ENCODE results near the gene HSD11B2. TPM values are rescaled to one million over a fixed set of nuclear protein-coding genes. Genes with fewer than 3 reads are reported as not detected.

Gene HSD11B2
- total RNA-seq, 1 experiment from 2014 or later, result 33.5 TPM

GRCh38 chr16:67441907-67442306, 11.0 kb downstream of the HSD11B2 start:
- H3K9ac ChIP-seq (ENCODE audit: extremely low read depth, insufficient read length, low read length), result no peak overlapping the region
- no peak overlapping the region for H4K8ac ChIP-seq (replicated peaks; ENCODE audit: insufficient read length, low read depth, low read length)
- Mint-ChIP-seq H3K4me3 (no peak overlapping the region), H3K36me3 (ENCODE audit: insufficient read depth in 1 of 3, low read depth in 3 of 3) (peaks cover 13 to 25% (median 17%) of the 10 kb centered on the region in 3 experiments), H3K27ac (peak overlapping the region; percentile 32 to 66 (median 33); a peak in 4 of 7 replicates), H3K9me3 (no peaks in the 10 kb centered on the region), H3K27me3 (ENCODE audit: low read depth) (no peaks in the 10 kb centered on the region), H3K4me1 (peaks cover 16 to 17% of the 10 kb centered on the region in 2 experiments)
- H3K56ac ChIP-seq (ENCODE audit: insufficient read length, low read depth, low read length), result no peak overlapping the region
- no peaks in the 10 kb centered on the region for H3K79me1 ChIP-seq (ENCODE audit: insufficient read depth, low read depth, low read length, poor library complexity, severe bottlenecking)
- H2BK15ac ChIP-seq (ENCODE audit: low read depth, low read length), result no peak overlapping the region
- DNase-seq, result no peak
- no peak overlapping the region for H3K4ac ChIP-seq (ENCODE audit: low read depth, low read length)
- no peak overlapping the region for H3K27ac ChIP-seq (ENCODE audit: insufficient read length, low read depth, low read length)
- H2BK12ac ChIP-seq (ENCODE audit: insufficient read length, low read depth, low read length), result no peak overlapping the region
- no peak overlapping the region for H4K91ac ChIP-seq (ENCODE audit: insufficient read length, low read depth, low read length)
- no peak overlapping the region for H3K18ac ChIP-seq (ENCODE audit: insufficient read length, low read depth, low read length)
- no peak for TF ChIP-seq CTCF (conservative IDR thresholded peaks at IDR 0.05)
- no peaks in the 10 kb centered on the region for H3K27me3 ChIP-seq (ENCODE audit: insufficient read depth, low read length)
- no peak overlapping the region for H3K23ac ChIP-seq (ENCODE audit: insufficient read length, low read depth, low read length)
- no peaks in the 10 kb centered on the region for H3K79me2 ChIP-seq (ENCODE audit: insufficient read depth, low read length)
- H2AK5ac ChIP-seq (ENCODE audit: insufficient read length, low read length), result no peak overlapping the region
- H2BK120ac ChIP-seq (ENCODE audit: low read depth, low read length, poor library complexity, severe bottlenecking), result no peak overlapping the region
- no peak overlapping the region for H2BK5ac ChIP-seq (ENCODE audit: insufficient read length, low read length)
- no peaks in the 10 kb centered on the region for H4K20me1 ChIP-seq (ENCODE audit: control insufficient read depth, insufficient read depth, insufficient read length)
- H3K4me1 ChIP-seq (ENCODE audit: insufficient read depth, low read length), result no peaks in the 10 kb centered on the region
- no peak overlapping the region for H4K5ac ChIP-seq (ENCODE audit: insufficient read length, low read depth, low read length)
- no peak overlapping the region for H3T11ph ChIP-seq (ENCODE audit: low read length)
- no peak overlapping the region for H3K14ac ChIP-seq (ENCODE audit: insufficient read depth, low read length)
- no peaks in the 10 kb centered on the region for H3K23me2 ChIP-seq (ENCODE audit: insufficient read length, low read depth, low read length, poor library complexity, severe bottlenecking)
- H3K9me3 ChIP-seq (ENCODE audit: control insufficient read depth, low read depth, low read length), result no peaks in the 10 kb centered on the region
- H2AFZ ChIP-seq (ENCODE audit: low read length), result no peak overlapping the region
- no peak overlapping the region for H3K4me2 ChIP-seq (ENCODE audit: insufficient read depth, insufficient read length, low read length)
- H2BK20ac ChIP-seq (ENCODE audit: low read depth, low read length, poor library complexity, severe bottlenecking), result no peak overlapping the region
- WGBS (ENCODE audit: extremely low coverage, insufficient read length, low lambda C conversion rate), result no CpG with 5 or more reads among the region's 5 CpGs

All from H9 (cell line).